Tibial nerve (tissue), 4 donors: ENCODE data around the gene ANKRD66.

Source experiments
- CTCF ChIP-seq, 5 experiments: fragments of 200-600 bp in 3 of 5; fragments of 450-650 bp in 2 of 5; sonication (generic) in 3 of 5; IDR thresholded peaks; one replicate each; pipeline ENCODE4 v1.5.1; 2016 to 2019; ENCODE audit warnings: antibody characterized with exemption in 5 of 5, mild to moderate bottlenecking in 3 of 5, moderate library complexity in 2 of 5
- EP300 ChIP-seq, 2 donors: sonication (generic); formaldehyde crosslinking; IDR thresholded peaks; one replicate each; pipeline ENCODE4 v1.6.1; 2017; ENCODE audit warnings: antibody characterized with exemption in 2 of 2, mild to moderate bottlenecking in 1 of 2
- POLR2A ChIP-seq, 2 donors: fragments of 450-650 bp; IDR thresholded peaks; one replicate each; pipeline ENCODE4 v1.6.1; 2017; ENCODE audit warnings: antibody characterized with exemption in 2 of 2, mild to moderate bottlenecking in 2 of 2, moderate library complexity in 2 of 2

GRCh38 chr6:46699970-46700369 lies 46.8 kb upstream of the ANKRD66 start:
- no peak for TF ChIP-seq CTCF (IDR thresholded peaks at IDR 0.05)
- no peak for TF ChIP-seq EP300 (IDR thresholded peaks at IDR 0.05)
- TF ChIP-seq POLR2A (IDR thresholded peaks at IDR 0.05) = no peak
